GM12878 (cell line): Measurements from ENCODE around the gene GTF2B. TPM values are rescaled to one million over a fixed set of nuclear protein-coding genes. Genes with fewer than 3 reads are reported as not detected.
A peak's percentile ranks its signal among the peaks of the same experiment; 100 is the strongest.

Source experiments
- ATAC-seq: fragments of 200-7000 bp; cut with Tn5 transposase; 3 replicates; pipeline ENCODE4 v1.9.1; 2020; ENCODE audit warnings: mild to moderate bottlenecking, moderate library complexity
- BruUV-seq: library from RNA; stranded (reverse); fragments of 400-500 nt; replicated peaks from 2 replicates; lab custom pipeline; 2021; lab: Mats Ljungman, UMichigan
- CTCF ChIA-PET: fragments of 300-600 bp; sonication (Branson Sonifier 250); formaldehyde crosslinking; extraction: SDS; loops from one replicate; lab custom pipeline; 2021; ENCODE audit warnings: inconsistent platforms; lab: Yijun Ruan, JAX
- POLR2A ChIA-PET: fragments of 350-600 bp; formaldehyde crosslinking; extraction: SDS; loops from one replicate; lab custom pipeline; 2021; ENCODE audit warnings: inconsistent platforms; lab: Charles Lee
- RAD21 ChIA-PET: fragments of 300-600 bp; sonication (Branson Sonifier 250); formaldehyde crosslinking; loops from one replicate; lab custom pipeline; 2023; ENCODE audit warnings: antibody characterized with exemption; ENCODE audit not compliant: unreplicated experiment; lab: Charles Lee
- SMC1A ChIA-PET: fragments of 300-600 bp; sonication (Branson Sonifier 250); formaldehyde crosslinking; loops from one replicate; lab custom pipeline; 2023; ENCODE audit not compliant: unreplicated experiment, uncharacterized antibody; lab: Charles Lee
- DNase-seq: peaks from one replicate; pipeline ENCODE4 v3.0.0-alpha.2; 2011; ENCODE audit warnings: low read depth, low spot score
- FAIRE-seq: peaks from 3 replicates; lab custom pipeline; 2011; peaks lifted over from hg19 to GRCh38; lab: Jason Lieb, UNC
- H2AFZ ChIP-seq: 2 replicates; pipeline ENCODE4 v1.6.0; 2011; ENCODE audit warnings: low read depth, low read length, control low read depth; ENCODE audit not compliant: control insufficient read depth
- H3K27ac ChIP-seq: 2 replicates; pipeline ENCODE4 v1.5.1; 2011; ENCODE audit warnings: control low read depth; ENCODE audit not compliant: control insufficient read depth, insufficient read depth
- H3K27me3 ChIP-seq, 2 experiments: replicated peaks in 1 of 2; 2 replicates each; pipeline versions ENCODE4 v1.6.0 to v1.6.1; 2011; ENCODE audit warnings: low read length in 1 of 2; ENCODE audit not compliant: control insufficient read depth in 2 of 2, insufficient read depth in 2 of 2
- H3K36me3 ChIP-seq, 2 experiments: 2 replicates each; pipeline ENCODE4 v1.5.1; 2011; ENCODE audit warnings: low read length in 1 of 2; ENCODE audit not compliant: control insufficient read depth in 2 of 2, insufficient read depth in 2 of 2
- H3K4me1 ChIP-seq: 2 replicates; pipeline ENCODE4 v1.6.1; 2011; ENCODE audit warnings: mild to moderate bottlenecking, low read length, moderate library complexity, mixed read lengths; ENCODE audit not compliant: control insufficient read depth, insufficient read depth
- H3K4me2 ChIP-seq: 2 replicates; pipeline ENCODE4 v1.6.0; 2011; ENCODE audit warnings: control low read depth; ENCODE audit not compliant: control insufficient read depth, insufficient read depth
- H3K4me3 ChIP-seq: fragments of 200-600 bp; sonication (generic); 2 replicates; pipeline ENCODE4 v1.5.1; 2016
- H3K79me2 ChIP-seq: 2 replicates; pipeline ENCODE4 v1.6.0; 2011; ENCODE audit warnings: low read length; ENCODE audit not compliant: control insufficient read depth, insufficient read depth
- H3K9ac ChIP-seq: 2 replicates; pipeline ENCODE4 v1.8.0; 2011; ENCODE audit warnings: low read length, control low read depth, mixed read lengths; ENCODE audit not compliant: control insufficient read depth, insufficient read depth
- H3K9me3 ChIP-seq: replicated peaks from 3 replicates; pipeline ENCODE4 v1.5.1; 2011; ENCODE audit warnings: mild to moderate bottlenecking, low read length; ENCODE audit not compliant: control insufficient read depth, insufficient read depth
- H4K20me1 ChIP-seq: 2 replicates; pipeline ENCODE4 v1.6.0; 2011; ENCODE audit not compliant: control insufficient read depth, insufficient read depth
- ASH2L ChIP-seq: fragments of 300-600, 200-600 bp; sonication (generic); IDR thresholded peaks from 2 replicates; pipeline ENCODE4 v1.6.1; 2017; ENCODE audit warnings: low read depth, mild to moderate bottlenecking, borderline replicate concordance
- CEBPZ ChIP-seq: fragments of 150-350 bp; IDR thresholded peaks from 2 replicates; pipeline ENCODE4 v1.6.1; 2016; ENCODE audit warnings: low read depth, low read length
- FOS ChIP-seq: IDR thresholded peaks from 3 replicates; pipeline ENCODE4 v1.6.1; 2011; ENCODE audit warnings: borderline replicate concordance; ENCODE audit not compliant: insufficient read length; ENCODE audit errors: extremely low read depth
- IRF4 ChIP-seq: IDR thresholded peaks from 2 replicates; pipeline ENCODE4 v1.6.1; 2011; ENCODE audit warnings: low read depth, low read length
- KLF5 ChIP-seq: fragments of 450-650 bp; IDR thresholded peaks from 2 replicates; pipeline ENCODE4 v1.6.1; 2014; ENCODE audit warnings: mild to moderate bottlenecking; ENCODE audit not compliant: partially characterized antibody
- NFYB ChIP-seq: IDR thresholded peaks from 2 replicates; pipeline ENCODE4 v1.6.1; 2011; ENCODE audit warnings: low read depth, mild to moderate bottlenecking, low read length, improper control_type of control experiment, moderate library complexity; ENCODE audit not compliant: insufficient read depth
- RB1 ChIP-seq: fragments of 450-650 bp; formaldehyde crosslinking; IDR thresholded peaks from 2 replicates; pipeline ENCODE4 v1.6.1; 2017; ENCODE audit warnings: mild to moderate bottlenecking, borderline replicate concordance
- TAF1 ChIP-seq: IDR thresholded peaks from 2 replicates; pipeline ENCODE4 v1.6.1; 2011; ENCODE audit warnings: mild to moderate bottlenecking, low read depth, low read length, borderline replicate concordance
- TBL1XR1 ChIP-seq: IDR thresholded peaks from 2 replicates; pipeline ENCODE4 v1.6.1; 2012; ENCODE audit warnings: low read depth, low read length, improper control_type of control experiment
- WGBS: methylation state at CpG from one replicate; pipeline ENCODE4 v1.1.6; 2016; ENCODE audit warnings: low lambda C conversion rate; ENCODE audit not compliant: insufficient replicate concordance, insufficient coverage; ENCODE audit errors: missing lambda C conversion rate; 5-methylcytosine and 5-hydroxymethylcytosine counted together
- in situ Hi-C: fragments of 300-500 bp; cut with MboI; formaldehyde crosslinking; loops from 9 replicates; pipeline ENCODE4 v1.14.3; 2018; ENCODE audit warnings: mixed read lengths
- intact Hi-C: fragments of 100-400 bp; cut with micrococcal nuclease; formaldehyde crosslinking; loops from one replicate; pipeline ENCODE4 v1.14.2; 2022; ENCODE audit not compliant: unreplicated experiment
- polyA plus RNA-seq, 11 experiments: library from polyadenylated mRNA; depleted of rRNA in 4 of 11; unstranded in 6 of 11; stranded (reverse) in 5 of 11; fragments of >200 nt; fragmentation: Nextera tagmentation in 4 of 11; fragmentation: Illumina TruSeq in 1 of 11; extraction: Ambion mirVana in 4 of 11; extraction: Trizol in 1 of 11; gene quantifications; 1 replicate in 1 of 11; 2 replicates in 10 of 11; pipeline versions ENCODE4 v1.2.1 to v1.2.3, GENCODE V29; 2011 to 2016; ENCODE audit warnings: inconsistent platforms in 2 of 11, missing spikeins in 2 of 11, low read depth in 1 of 11
- total RNA-seq, 4 experiments: library from RNA; depleted of rRNA in 3 of 4; stranded (reverse); fragments of >200 nt in 3 of 4; fragmentation: Illumina TruSeq in 1 of 4; extraction: Trizol in 1 of 4; gene quantifications; 2 replicates each; pipeline versions ENCODE4 v1.2.1 to v1.2.3, GENCODE V29; 2013 to 2021

Gene GTF2B
- total and polyA plus RNA-seq, 10 of the 15 experiments (the other 5 are each of a cell fraction or from before 2014, with no cell fraction given): 27.9 to 79.7 (median 59.5) TPM

GRCh38 chr1:88890791-88891317 lies 513 bp downstream of the GTF2B start (continued):
- TF ChIP-seq CEBPZ: no peak
- no peak for TF ChIP-seq FOS
- no peak for TF ChIP-seq ASH2L

GRCh38 chr1:88890131-88890530 lies 1.2 kb downstream of the GTF2B start:
- RAD21 ChIA-PET: interaction anchor here (1.5 to 3.2 kb wide), 4 partner anchors 13 to 209 kb away, joined by 4 to 14 read pairs (median 4); partner anchors contain the start of gene PKN2
- ATAC-seq (no peak), FAIRE-seq (no peak), DNase-seq (no peak)
- Histone ChIP-seq H3K4me3 (peak overlapping the region; percentile 97), H3K79me2 (peaks cover 44% of the 10 kb centered on the region), H3K9ac (peak overlapping the region; percentile 96), H3K27ac (no peak overlapping the region; the same call in 1 of the 2 replicates), H3K4me2 (peak overlapping the region; percentile 68), H3K4me1 (peaks cover 2% of the 10 kb centered on the region; the same call in 1 of the 2 replicates), H2AFZ (no peak overlapping the region), H3K9me3 (no peaks in the 10 kb centered on the region), H4K20me1 (no peaks in the 10 kb centered on the region), H3K36me3 (peaks cover 0 to 11% of the 10 kb centered on the region in 2 experiments; a peak in 1 of 4 replicates), H3K27me3 (no peaks in the 10 kb centered on the region)
- intact Hi-C loops (no loop called here), in situ Hi-C loops (no loop called here)
- SMC1A ChIA-PET: interaction anchor here (0.6 to 2.1 kb wide), 4 partner anchors 14 to 705 kb away, joined by 3 to 6 read pairs (median 3); no protein-coding TSS in a partner anchor
- TF ChIP-seq TAF1 (no peak), NFYB (no peak), TBL1XR1 (no peak), KLF5 (no peak), IRF4 (no peak), RB1 (no peak)
- POLR2A ChIA-PET: interaction anchor here (0.6 to 1.4 kb wide), 4 partner anchors 12 to 790 kb away, joined by 3 to 7 read pairs (median 3); no protein-coding TSS in a partner anchor
- 63% methylated on average over 2 of the region's 2 CpGs for WGBS
- CTCF ChIA-PET: interaction anchor here (1.7 to 4.5 kb wide), 2 partner anchors 13 to 154 kb away, joined by 3 to 65 read pairs; no protein-coding TSS in a partner anchor
- TSS peak; percentile 70 for BruUV-seq
